Esophagus squamous epithelium (tissue), 4 donors: ENCODE data around the gene NR3C1.

Experiments
- POLR2A ChIP-seq, 4 donors: fragments of 450-650 bp; IDR thresholded peaks; one replicate each; pipeline ENCODE4 v1.6.1; 2017; ENCODE audit warnings: antibody characterized with exemption in 4 of 4, mild to moderate bottlenecking in 4 of 4, moderate library complexity in 3 of 4
- TF ChIP-seq, protein P1 (sequence below), 6 experiments: fragments of 450-650 bp in 4 of 6; fragments of 200-600 bp in 2 of 6; sonication (generic) in 2 of 6; IDR thresholded peaks; one replicate each; pipeline ENCODE4 v1.5.1; 2016 to 2019; ENCODE audit warnings: antibody characterized with exemption in 6 of 6, mild to moderate bottlenecking in 4 of 6, moderate library complexity in 4 of 6

DNA sequence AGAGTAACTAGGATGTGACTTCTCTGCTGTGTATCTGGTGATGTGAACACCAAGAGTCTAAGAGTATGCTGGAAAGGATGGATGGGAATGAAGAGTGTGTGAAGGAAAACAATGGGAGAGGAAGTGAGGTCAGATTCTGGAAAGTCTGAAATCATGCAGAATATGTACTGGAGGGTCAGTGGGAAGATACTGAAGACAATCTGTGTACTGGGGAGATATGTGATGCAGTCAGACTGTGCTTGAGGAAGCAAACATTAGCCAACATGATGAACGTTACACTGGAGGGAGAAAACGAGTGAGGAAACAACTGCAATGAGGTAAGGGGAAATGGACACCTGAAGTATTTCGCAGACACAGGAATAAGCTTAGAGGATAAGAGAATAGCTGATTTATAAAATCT lies 105.7 kb downstream of the NR3C1 start:
- TF ChIP-seq, protein P1, sequence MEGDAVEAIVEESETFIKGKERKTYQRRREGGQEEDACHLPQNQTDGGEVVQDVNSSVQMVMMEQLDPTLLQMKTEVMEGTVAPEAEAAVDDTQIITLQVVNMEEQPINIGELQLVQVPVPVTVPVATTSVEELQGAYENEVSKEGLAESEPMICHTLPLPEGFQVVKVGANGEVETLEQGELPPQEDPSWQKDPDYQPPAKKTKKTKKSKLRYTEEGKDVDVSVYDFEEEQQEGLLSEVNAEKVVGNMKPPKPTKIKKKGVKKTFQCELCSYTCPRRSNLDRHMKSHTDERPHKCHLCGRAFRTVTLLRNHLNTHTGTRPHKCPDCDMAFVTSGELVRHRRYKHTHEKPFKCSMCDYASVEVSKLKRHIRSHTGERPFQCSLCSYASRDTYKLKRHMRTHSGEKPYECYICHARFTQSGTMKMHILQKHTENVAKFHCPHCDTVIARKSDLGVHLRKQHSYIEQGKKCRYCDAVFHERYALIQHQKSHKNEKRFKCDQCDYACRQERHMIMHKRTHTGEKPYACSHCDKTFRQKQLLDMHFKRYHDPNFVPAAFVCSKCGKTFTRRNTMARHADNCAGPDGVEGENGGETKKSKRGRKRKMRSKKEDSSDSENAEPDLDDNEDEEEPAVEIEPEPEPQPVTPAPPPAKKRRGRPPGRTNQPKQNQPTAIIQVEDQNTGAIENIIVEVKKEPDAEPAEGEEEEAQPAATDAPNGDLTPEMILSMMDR (IDR thresholded peaks at IDR 0.05): no peak
- TF ChIP-seq POLR2A (IDR thresholded peaks at IDR 0.05): no peak
